Dermis blood vessel endothelial cell (primary cell): ENCODE results near the gene FAM20A. TPM values are rescaled to one million over a fixed set of nuclear protein-coding genes. Genes with fewer than 3 reads are reported as not detected.
A peak's percentile ranks its signal among the peaks of the same experiment; 100 is the strongest.
"Not testable (repeated sequence)": the region's sequence is repeated elsewhere in the genome, so short reads cannot be mapped to it uniquely, and the experiment has no call there.

ENCODE experiments used
- DNase-seq: peaks from one replicate; pipeline ENCODE4 v3.0.0; 2010
- total RNA-seq: library from RNA; depleted of rRNA; stranded (reverse); fragments of >200 nt; gene quantifications from 2 replicates; pipeline ENCODE4 v1.2.3, GENCODE V29; 2014

Gene FAM20A
- total RNA-seq, 1 donor from 2014 or later, result not detected

DNA sequence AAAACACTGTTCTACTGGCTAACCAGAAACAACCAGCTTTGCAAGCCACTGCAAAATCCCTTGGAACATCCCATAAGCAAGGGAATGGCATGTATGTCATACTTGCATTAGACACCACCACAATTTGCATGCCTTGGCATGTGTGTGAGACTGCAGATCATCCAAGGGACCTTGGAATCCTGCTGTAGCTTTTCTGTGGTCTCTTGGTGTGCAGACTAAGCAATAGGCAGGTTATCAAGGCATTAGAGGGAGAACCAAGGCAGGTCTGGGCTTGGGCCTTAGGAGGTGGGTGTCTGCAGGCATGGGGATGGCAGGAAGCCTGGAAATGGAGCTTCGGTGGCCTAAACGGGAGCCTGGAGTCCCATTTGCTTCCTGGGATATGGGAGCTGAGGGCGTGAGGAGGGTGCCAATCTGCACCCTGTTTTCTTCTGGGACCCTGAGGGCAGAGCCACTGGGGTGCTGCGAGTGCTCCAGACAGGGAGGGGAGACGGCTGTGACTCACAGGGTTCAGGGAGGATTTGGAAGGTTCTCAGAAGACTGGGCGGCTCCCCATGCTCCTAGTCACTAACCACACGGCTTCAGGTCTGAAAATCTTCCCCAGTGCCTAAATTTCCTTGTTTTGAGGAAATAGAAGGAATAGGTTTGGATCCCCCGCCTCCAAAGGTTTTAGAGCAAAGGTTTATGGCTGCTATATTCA is 36.6 kb downstream of the FAM20A start:
- no peak for DNase-seq

- no peak for DNase-seq
Observed at GRCh38 chr17:68562736-68563135, 38.4 kb downstream of the FAM20A start.

- no peak for DNase-seq
Observed at GRCh38 chr17:68560966-68561720, 40.0 kb downstream of the FAM20A start.

DNA sequence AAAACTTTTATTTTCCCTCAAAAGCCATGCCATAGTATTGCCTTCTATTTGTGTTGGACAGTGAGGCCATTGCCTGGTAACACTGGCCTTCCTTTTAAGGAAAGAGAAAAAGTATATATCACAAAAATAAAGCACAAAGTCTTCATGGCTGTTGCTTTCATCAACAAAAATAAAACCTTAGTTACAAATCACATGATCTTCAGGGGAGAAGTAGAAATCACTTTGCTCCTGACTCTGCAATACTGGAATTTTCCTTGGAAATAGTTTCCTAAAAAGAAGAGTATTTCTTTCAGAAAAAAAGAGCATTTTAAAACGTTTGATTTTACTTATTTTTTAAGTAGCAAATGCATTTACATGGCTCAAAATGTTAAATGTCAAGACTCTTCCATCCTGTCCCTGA is 41.9 kb downstream of the FAM20A start:
- no peak for DNase-seq

GRCh38 chr17:68556551-68556950 is 44.6 kb downstream of the FAM20A start:
- no peak for DNase-seq

DNA sequence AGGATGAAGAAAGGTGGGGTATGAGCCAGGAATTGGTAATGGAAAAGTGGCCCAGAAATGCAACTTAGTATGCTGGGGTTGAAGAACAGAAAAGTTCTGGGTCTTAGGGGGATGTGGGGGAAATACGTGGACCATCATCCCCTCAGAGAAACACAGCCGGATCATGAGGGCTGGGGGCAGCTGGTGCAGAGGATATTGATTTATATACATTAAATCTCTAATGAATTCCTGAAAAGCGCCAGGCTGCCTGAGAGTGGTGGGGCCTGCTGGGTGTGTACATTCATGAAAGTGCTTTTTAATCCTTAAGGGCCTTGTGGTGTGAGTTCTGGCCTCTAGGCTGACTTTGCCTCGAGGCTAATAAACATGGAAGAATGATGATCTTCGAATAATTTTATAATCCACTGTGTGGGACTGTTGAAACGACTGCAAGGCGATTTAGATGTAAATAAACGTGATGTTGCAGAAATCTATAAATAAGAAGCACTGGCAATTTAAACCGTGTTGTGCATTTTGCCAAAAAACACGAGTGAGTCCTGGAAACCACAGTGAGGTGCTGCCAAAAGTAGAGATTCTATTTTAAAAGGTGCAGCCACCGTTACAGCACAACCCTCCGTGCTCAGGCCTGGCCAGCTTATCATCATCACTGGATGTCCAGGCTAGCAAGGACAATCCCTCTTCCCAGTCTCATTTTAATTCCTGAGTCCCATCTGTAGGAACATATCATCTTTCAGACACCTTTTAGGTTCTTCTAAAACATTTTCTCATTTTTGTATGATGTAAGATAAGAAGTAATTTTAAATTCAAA is 56.9 kb downstream of the FAM20A start:
- no peak for DNase-seq

DNA sequence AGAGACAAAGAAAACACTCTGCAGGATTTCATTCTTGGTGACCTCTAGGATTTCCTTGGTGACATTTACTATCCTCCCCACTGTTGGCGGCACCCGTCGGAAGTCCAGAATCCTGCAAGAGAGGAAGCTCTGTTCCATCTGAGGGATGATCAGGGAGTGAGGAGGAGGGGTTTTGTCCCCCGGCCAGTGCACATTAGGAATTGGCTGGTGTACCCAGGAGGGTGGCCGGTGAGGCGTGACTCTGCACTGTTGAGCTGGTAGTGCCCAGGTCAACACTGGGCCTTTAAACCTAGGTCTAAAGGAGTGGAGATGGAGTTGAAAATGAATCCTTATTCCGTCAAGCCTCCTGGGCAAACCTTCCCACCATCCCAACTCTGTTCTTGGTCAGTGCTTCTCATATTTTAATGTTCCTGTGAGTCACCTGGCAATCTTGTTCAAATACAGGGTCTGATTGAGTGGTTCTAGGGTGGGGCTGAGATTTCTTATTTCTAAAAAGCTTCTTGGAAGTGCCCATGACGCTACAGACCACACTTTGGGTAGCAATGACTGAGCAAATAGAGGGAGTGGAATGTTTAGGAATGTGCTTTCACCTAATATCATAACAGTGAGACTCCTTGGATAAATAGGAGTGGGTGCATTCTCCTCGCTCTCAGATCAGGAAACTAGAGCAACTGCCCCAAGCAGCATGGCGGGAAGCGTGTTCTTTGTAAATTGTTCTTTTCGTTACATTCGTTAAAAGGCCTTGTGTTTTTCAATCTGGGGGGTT is 58.3 kb downstream of the FAM20A start:
- no peak for DNase-seq

DNA sequence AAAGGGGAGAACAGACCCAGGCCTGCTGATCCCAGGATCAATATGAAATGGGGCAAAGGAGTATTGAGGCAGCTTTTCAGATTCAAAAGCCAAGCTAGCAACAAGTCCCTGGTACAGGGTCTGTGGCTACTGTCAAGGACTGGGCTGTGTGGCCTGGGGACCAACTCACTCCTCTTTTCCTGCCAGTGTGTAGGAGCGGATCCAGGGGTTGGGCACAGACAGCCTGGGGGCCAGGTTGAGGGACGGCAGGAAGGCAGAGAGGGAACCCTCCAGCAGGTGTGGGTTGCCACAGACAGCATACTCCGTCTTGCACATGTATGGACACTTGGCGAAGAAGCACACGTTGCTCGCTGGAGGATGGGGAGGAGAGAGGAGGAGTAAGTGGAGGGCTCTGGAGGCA is 59.4 kb downstream of the FAM20A start:
- no peak for DNase-seq

DNA sequence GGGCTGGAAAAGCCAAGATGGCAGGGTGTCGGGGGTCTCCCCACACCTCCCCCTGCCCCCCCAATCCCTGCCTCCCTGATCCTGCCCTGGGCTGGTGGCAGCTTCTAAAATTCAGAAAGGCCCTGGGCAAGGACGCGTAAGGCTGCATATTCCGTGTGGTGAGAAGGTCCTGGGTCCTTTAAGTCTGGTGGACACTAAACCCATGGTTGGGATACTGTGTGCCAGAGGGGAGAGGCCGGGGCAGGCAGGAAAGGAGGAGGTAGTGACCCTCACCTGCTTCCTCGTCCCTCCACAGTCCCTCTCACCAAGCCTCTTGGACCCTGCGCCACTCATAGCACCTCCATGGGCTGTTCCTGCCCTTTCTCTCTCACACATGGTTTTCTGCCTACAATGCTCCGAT is 60.2 kb downstream of the FAM20A start:
- DNase-seq, result no peak

DNA sequence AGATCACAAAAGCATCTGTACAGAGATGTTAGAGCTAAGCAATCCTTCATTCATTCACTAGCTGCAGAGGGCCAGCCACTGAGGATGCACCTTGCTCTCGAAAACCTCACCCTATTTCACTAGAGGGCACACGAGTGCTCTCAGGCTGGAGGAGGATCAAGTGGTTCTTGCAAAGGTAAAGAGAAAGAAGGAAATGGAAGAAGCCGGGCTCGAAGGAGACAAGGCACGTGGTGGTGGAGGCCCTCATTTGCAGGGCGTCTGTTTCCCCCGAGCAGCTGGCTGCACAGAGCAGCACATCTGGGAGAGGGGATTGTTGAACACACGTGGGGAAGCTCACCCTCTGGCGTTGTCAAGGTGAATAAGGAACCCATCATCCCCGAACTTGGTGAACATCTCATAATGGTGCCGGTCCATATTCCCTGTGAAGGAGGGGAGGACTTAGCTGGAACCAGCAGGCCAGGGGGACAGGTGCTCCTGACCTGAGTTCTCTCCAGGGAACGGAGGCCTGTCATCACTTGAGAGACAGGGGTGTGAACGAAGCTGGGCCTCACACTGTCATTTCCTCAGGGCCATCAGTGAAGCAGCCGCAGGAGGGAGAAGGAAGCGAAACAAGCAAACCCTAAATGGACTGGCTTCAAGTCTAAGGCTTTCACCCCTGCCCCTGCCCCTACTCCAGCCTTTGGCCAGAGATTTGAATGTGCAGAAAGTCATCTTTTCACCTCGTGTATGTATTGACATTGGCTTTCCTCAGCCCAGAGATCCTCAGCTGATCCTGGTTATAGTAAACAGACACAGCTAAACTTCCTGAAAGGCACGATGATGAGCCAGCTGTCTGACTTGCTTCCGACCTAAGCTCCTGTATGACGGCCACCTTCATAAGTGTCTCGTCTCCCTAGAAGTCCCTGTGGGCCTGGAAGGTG is 61.4 kb downstream of the FAM20A start:
- peak; percentile 14 for DNase-seq

GRCh38 chr17:68535922-68536321 is 65.2 kb downstream of the FAM20A start:
- DNase-seq, result no peak

DNA sequence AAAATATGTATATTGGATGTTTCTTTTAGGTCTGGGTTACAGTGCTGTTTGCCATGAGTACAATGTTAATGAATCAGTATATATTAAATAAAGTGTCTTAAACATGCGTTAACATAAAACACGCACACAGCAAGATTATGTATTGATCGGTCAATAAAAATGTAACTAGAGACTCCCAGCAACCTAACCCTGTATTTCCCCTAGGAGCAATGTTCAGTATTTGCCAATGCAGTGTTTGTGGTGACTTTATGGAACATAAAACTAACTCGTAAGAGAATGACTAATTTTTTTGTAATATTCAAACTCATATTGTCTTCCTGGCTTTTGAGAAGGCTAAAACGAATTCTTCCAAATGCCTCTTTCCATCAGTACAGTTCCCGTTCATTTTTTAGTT is 66.5 kb downstream of the FAM20A start:
- DNase-seq, result no peak

DNA sequence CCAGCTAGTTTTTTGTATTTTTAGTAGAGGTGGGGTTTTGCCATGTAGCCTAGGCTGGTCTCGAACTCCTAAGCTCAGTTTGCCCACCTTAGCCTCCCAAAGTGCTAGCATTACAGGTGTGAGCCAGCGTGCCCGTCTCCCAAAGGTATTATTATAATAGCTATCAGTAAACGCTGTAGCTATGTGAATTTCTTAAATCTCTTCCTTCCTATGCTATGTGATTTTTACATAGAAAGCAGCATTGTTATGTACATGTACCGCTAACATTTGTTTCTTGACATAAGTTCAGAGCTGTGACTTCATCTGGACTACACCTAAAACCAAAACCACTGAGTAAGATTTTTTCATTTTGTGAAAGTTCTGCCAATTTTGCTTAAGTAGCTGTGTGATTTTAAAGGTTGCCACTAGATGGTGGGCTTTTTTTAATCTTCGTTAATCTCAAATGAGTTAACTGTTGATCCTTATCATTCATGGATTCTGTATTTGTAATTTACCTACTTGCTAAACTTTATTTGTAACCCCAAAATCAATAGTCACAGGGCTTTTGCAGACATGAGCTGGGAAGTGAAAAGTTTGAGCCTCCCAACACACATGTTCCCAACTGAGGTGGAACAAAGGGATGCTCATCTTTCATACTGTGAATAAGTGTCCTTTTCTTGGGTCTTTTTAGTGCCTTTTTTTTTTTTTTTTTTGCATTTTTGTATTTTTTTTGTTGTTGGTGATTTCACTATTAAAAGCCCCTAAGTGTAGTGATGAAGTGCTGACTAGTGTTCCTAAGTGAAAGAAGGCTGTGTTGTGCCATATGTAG is 67.1 kb downstream of the FAM20A start:
- peak; percentile 51 for DNase-seq

- DNase-seq, result no peak
Observed at GRCh38 chr17:68532826-68533225, 68.3 kb downstream of the FAM20A start.

DNA sequence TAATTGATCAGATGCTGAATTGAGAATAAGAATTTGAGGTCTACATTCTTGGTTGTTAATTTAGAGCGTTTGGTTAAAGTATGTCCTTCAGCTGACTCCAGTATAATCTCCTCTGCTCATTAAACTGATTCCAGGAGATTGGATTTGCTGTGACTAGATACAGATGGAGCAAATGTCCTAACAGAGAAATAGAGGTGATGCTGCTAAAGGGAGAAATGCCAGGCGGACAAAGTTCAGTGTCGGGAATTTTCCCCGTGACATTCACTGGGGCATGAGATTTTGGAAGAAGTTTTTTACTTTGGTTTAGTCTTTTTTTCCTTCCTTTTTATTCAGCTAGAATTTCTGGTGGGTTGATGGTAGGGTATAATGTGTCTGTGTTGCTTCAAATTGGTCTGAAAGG is 69.9 kb downstream of the FAM20A start:
- no peak for DNase-seq

GRCh38 chr17:68527314-68527713 is 73.9 kb downstream of the FAM20A start:
- DNase-seq, result no peak

DNA sequence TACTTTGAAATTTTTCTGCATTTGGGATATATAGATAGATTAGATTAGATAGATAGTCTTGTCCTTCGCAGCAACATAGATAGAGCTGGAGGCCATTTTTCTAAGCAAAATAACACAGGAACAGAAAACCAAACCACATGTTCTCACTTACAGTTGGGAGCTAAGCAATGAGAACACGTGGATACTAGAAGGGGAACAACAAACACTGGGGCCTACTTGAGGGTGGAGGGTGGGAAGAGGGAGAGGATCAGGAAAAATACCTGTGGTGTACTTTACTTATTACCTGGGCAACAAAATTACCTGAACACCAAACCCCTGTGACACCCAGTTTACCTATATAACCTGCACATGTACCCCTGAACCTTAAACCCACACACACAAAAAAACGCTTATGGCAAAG is 74.6 kb downstream of the FAM20A start:
- DNase-seq, result no peak

DNA sequence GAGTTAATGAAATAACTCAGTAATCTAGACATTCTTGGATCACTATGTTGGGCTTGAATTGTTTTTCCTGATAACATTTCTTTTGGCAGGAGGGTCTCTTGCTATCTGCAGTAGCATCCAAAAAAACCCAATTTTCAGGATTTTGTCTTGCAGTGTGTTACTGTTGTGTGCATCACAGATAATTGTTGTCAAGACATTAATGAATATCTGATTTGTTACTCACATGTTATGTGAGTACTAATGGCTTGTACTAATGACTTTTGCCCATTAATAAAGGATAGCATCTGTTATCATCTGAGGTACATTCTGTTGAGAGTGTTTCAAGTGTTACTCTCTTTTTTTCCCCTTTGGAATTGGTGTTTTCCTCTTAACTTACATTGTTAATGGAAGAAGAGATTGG is 78.9 kb downstream of the FAM20A start:
- DNase-seq, result no peak

- no peak for DNase-seq
Observed at GRCh38 chr17:68519911-68520310, 81.3 kb downstream of the FAM20A start.

DNA sequence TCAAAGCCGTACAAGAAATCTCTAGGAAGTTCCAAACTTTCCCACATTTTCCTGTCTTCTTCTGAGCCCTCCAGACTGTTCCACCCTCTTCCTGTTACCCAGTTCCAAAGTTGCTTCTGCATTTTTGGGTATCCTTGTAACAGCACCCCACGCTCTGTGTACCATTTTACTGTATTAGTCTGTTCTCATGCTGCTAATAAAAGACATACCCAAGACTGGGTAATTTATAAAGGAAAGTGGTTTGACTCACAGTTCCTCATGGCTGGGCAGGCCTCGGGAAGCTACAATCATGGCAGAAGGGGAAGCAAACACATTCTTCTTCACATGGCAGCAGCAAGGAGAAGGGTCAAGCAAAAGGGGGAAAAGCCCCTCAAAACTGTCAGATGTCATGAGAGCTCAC is 82.1 kb downstream of the FAM20A start:
- DNase-seq, result not testable (repeated sequence)
